ENCODE measurements around the gene DCTPP1.

GRCh38 chr16:30446203-30446595 is 16.4 kb upstream of the DCTPP1 start:
- TF ChIP-seq, protein P1, sequence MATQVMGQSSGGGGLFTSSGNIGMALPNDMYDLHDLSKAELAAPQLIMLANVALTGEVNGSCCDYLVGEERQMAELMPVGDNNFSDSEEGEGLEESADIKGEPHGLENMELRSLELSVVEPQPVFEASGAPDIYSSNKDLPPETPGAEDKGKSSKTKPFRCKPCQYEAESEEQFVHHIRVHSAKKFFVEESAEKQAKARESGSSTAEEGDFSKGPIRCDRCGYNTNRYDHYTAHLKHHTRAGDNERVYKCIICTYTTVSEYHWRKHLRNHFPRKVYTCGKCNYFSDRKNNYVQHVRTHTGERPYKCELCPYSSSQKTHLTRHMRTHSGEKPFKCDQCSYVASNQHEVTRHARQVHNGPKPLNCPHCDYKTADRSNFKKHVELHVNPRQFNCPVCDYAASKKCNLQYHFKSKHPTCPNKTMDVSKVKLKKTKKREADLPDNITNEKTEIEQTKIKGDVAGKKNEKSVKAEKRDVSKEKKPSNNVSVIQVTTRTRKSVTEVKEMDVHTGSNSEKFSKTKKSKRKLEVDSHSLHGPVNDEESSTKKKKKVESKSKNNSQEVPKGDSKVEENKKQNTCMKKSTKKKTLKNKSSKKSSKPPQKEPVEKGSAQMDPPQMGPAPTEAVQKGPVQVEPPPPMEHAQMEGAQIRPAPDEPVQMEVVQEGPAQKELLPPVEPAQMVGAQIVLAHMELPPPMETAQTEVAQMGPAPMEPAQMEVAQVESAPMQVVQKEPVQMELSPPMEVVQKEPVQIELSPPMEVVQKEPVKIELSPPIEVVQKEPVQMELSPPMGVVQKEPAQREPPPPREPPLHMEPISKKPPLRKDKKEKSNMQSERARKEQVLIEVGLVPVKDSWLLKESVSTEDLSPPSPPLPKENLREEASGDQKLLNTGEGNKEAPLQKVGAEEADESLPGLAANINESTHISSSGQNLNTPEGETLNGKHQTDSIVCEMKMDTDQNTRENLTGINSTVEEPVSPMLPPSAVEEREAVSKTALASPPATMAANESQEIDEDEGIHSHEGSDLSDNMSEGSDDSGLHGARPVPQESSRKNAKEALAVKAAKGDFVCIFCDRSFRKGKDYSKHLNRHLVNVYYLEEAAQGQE (IDR thresholded peaks at IDR 0.05; ENCODE audit: low read depth): no peak
- TF ChIP-seq CTCF (IDR thresholded peaks at IDR 0.05 in 2 of 3, conservative IDR thresholded peaks at IDR 0.05 in 1 of 3; ENCODE audit: borderline replicate concordance in 1 of 3, insufficient read depth in 1 of 3, low read depth in 2 of 3, low read length in 2 of 3) (no peak), POLR2A (IDR thresholded peaks at IDR 0.05; ENCODE audit: borderline replicate concordance, extremely low read depth, insufficient read depth, insufficient read length) (no peak), TCF7L2 (IDR thresholded peaks at IDR 0.05; ENCODE audit: borderline replicate concordance, extremely low read depth, insufficient read depth, insufficient read length) (no peak), POLR2AphosphoS5 (IDR thresholded peaks at IDR 0.05; ENCODE audit: low read depth, low read length) (no peak), SIN3A (IDR thresholded peaks at IDR 0.05; ENCODE audit: low read depth) (no peak)
- TF ChIP-seq, protein P2, sequence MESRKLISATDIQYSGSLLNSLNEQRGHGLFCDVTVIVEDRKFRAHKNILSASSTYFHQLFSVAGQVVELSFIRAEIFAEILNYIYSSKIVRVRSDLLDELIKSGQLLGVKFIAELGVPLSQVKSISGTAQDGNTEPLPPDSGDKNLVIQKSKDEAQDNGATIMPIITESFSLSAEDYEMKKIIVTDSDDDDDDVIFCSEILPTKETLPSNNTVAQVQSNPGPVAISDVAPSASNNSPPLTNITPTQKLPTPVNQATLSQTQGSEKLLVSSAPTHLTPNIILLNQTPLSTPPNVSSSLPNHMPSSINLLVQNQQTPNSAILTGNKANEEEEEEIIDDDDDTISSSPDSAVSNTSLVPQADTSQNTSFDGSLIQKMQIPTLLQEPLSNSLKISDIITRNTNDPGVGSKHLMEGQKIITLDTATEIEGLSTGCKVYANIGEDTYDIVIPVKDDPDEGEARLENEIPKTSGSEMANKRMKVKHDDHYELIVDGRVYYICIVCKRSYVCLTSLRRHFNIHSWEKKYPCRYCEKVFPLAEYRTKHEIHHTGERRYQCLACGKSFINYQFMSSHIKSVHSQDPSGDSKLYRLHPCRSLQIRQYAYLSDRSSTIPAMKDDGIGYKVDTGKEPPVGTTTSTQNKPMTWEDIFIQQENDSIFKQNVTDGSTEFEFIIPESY (IDR thresholded peaks at IDR 0.05; ENCODE audit: extremely low read depth, insufficient replicate concordance, low read length): no peak
